ENCODE data around the gene AMZ2. TPM values are rescaled to one million over a fixed set of nuclear protein-coding genes. Genes with fewer than 3 reads are reported as not detected.

AMZ2 gene
- polyA plus RNA-seq, 1 of the 3 experiments (the other 2 are of a cell fraction), result 95.9 TPM

DNA sequence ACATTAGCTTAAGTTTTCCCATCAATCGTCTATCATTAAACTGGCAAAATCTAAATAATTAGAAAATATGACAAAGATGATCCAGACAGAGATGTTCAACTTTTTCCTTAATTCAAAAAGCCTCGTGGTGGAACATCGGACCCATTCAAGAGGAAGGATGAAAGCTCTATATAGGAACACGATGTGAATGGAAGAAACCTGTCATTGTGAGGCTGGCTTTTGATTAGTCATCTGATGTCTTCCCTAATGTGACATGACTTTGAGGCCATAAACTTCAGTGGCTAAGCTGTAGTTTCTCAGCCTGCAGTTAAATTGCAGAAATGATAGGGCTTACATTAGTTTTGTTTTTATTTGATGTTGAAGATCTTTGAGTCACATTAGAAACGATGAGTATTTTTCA, 1.0 kb downstream of the AMZ2 start:
- ChIA-PET POLR2A (interaction anchor here (2.1 to 2.8 kb wide), 2 partner anchors 43 to 48 kb away, joined by 7 to 12 read pairs; no protein-coding TSS in a partner anchor), CTCF (interaction anchor here (0.7 to 3.5 kb wide), 11 partner anchors 10 to 987 kb away, joined by 3 to 19 read pairs (median 9); no protein-coding TSS in a partner anchor)
- Histone ChIP-seq H2AFZ (ENCODE audit: low read depth) (no peak overlapping the region), H3K4me2 (peak overlapping the region; percentile 86), H3K27ac (ENCODE audit: low read depth in 2 of 2, low read length in 1 of 2) (peak overlapping the region; percentile 79 to 89; a peak in 2 of 4 replicates), H3K79me2 (ENCODE audit: insufficient read depth) (peaks cover 25% of the 10 kb centered on the region), H3K4me1 (ENCODE audit: control insufficient read depth in 1 of 2, insufficient read depth in 2 of 2, low read depth in 1 of 2, low read length in 1 of 2) (peaks cover 6 to 8% of the 10 kb centered on the region in 2 experiments; a peak in 2 of 4 replicates), H3K4me3 (ENCODE audit: low read depth in 2 of 2, low read length in 1 of 2) (peak overlapping the region; percentile 76 to 79), H3K9me2 (no peaks in the 10 kb centered on the region), H3K36me3 (replicated peaks in 1 of 2; ENCODE audit: control insufficient read depth in 1 of 2, insufficient read depth in 2 of 2, low read length in 1 of 2) (peaks cover 31 to 34% of the 10 kb centered on the region in 2 experiments), H3K9me3 (no peaks in the 10 kb centered on the region), H4K20me1 (ENCODE audit: insufficient read depth) (no peaks in the 10 kb centered on the region), H3K27me3 (ENCODE audit: insufficient read depth) (no peaks in the 10 kb centered on the region), H3F3A (replicated peaks; ENCODE audit: insufficient read depth) (peaks cover 12% of the 10 kb centered on the region), H3K9ac (peak overlapping the region; percentile 74)
- no peak for DNase-seq
- 58% methylated on average over 5 of the region's 5 CpGs for WGBS (ENCODE audit: low lambda C conversion rate)
- TF ChIP-seq TCF12 (IDR thresholded peaks at IDR 0.05) (no peak), RCOR1 (IDR thresholded peaks at IDR 0.05; ENCODE audit: low read length) (no peak), EZH2phosphoT487 (IDR thresholded peaks at IDR 0.05; ENCODE audit: borderline replicate concordance, low read depth) (no peak), POLR2AphosphoS5 (IDR thresholded peaks at IDR 0.05; ENCODE audit: low read depth, low read length) (no peak), TAF1 (IDR thresholded peaks at IDR 0.05; ENCODE audit: borderline replicate concordance, low read depth, low read length) (no peak), SMC3 (IDR thresholded peaks at IDR 0.05; ENCODE audit: low read depth, low read length) (no peak), TEAD4 (IDR thresholded peaks at IDR 0.05; ENCODE audit: borderline replicate concordance, insufficient read depth) (no peak), RFX5 (IDR thresholded peaks at IDR 0.05; ENCODE audit: low read length) (no peak), NRF1 (IDR thresholded peaks at IDR 0.05; ENCODE audit: low read depth, low read length) (no peak), FOXJ3 (CRISPR knock-in tag; IDR thresholded peaks at IDR 0.05) (no peak), MEF2A (IDR thresholded peaks at IDR 0.05; ENCODE audit: borderline replicate concordance, low read depth) (no peak), SIN3A (IDR thresholded peaks at IDR 0.05; ENCODE audit: borderline replicate concordance, low read depth, low read length) (no peak), FOXM1 (IDR thresholded peaks at IDR 0.05; ENCODE audit: low read depth) (no peak), JUND (IDR thresholded peaks at IDR 0.05) (no peak)
- TF ChIP-seq, protein P1, sequence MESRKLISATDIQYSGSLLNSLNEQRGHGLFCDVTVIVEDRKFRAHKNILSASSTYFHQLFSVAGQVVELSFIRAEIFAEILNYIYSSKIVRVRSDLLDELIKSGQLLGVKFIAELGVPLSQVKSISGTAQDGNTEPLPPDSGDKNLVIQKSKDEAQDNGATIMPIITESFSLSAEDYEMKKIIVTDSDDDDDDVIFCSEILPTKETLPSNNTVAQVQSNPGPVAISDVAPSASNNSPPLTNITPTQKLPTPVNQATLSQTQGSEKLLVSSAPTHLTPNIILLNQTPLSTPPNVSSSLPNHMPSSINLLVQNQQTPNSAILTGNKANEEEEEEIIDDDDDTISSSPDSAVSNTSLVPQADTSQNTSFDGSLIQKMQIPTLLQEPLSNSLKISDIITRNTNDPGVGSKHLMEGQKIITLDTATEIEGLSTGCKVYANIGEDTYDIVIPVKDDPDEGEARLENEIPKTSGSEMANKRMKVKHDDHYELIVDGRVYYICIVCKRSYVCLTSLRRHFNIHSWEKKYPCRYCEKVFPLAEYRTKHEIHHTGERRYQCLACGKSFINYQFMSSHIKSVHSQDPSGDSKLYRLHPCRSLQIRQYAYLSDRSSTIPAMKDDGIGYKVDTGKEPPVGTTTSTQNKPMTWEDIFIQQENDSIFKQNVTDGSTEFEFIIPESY (IDR thresholded peaks at IDR 0.05; ENCODE audit: borderline replicate concordance, low read depth), result no peak
- TF ChIP-seq, protein P2, sequence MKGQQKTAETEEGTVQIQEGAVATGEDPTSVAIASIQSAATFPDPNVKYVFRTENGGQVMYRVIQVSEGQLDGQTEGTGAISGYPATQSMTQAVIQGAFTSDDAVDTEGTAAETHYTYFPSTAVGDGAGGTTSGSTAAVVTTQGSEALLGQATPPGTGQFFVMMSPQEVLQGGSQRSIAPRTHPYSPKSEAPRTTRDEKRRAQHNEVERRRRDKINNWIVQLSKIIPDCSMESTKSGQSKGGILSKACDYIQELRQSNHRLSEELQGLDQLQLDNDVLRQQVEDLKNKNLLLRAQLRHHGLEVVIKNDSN (IDR thresholded peaks at IDR 0.05; ENCODE audit: borderline replicate concordance, low read depth), result no peak
- TF ChIP-seq, protein P3, sequence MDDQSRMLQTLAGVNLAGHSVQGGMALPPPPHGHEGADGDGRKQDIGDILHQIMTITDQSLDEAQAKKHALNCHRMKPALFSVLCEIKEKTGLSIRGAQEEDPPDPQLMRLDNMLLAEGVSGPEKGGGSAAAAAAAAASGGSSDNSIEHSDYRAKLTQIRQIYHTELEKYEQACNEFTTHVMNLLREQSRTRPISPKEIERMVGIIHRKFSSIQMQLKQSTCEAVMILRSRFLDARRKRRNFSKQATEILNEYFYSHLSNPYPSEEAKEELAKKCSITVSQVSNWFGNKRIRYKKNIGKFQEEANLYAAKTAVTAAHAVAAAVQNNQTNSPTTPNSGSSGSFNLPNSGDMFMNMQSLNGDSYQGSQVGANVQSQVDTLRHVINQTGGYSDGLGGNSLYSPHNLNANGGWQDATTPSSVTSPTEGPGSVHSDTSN (IDR thresholded peaks at IDR 0.05), result no peak
- TF ChIP-seq, protein P4, sequence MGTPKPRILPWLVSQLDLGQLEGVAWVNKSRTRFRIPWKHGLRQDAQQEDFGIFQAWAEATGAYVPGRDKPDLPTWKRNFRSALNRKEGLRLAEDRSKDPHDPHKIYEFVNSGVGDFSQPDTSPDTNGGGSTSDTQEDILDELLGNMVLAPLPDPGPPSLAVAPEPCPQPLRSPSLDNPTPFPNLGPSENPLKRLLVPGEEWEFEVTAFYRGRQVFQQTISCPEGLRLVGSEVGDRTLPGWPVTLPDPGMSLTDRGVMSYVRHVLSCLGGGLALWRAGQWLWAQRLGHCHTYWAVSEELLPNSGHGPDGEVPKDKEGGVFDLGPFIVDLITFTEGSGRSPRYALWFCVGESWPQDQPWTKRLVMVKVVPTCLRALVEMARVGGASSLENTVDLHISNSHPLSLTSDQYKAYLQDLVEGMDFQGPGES (IDR thresholded peaks at IDR 0.05; ENCODE audit: low read depth, low read length), result no peak
- TF ChIP-seq, protein P5, sequence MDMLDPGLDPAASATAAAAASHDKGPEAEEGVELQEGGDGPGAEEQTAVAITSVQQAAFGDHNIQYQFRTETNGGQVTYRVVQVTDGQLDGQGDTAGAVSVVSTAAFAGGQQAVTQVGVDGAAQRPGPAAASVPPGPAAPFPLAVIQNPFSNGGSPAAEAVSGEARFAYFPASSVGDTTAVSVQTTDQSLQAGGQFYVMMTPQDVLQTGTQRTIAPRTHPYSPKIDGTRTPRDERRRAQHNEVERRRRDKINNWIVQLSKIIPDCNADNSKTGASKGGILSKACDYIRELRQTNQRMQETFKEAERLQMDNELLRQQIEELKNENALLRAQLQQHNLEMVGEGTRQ (IDR thresholded peaks at IDR 0.05; ENCODE audit: borderline replicate concordance, low read depth, low read length), result no peak

All from SK-N-SH (cell line).